Stimulated activated CD8-positive, alpha-beta memory T cell treated with anti-CD3 and anti-CD28 coated beads, Interleukin-15, amount 100 ng/mL, for 24 hours (primary cell): ENCODE results near the gene UNC5CL.

ENCODE experiments used
- DNase-seq: peaks from one replicate; pipeline ENCODE4 v3.0.0-alpha.2; 2020; ENCODE audit warnings: low read depth

UNC5CL gene

GRCh38 chr6:41039060-41039998, at the start of gene UNC5CL:
TSS of gene UNC5CL (minus strand) at chr6:41039221. CDS start at chr6:41035074, 4,147 bp downstream.
- no peak for DNase-seq

GRCh38 chr6:41088451-41088850, 49.4 kb upstream of the UNC5CL start:
- no peak for DNase-seq

- no peak for DNase-seq
Measured at GRCh38 chr6:41085182-41085581, 46.2 kb upstream of the UNC5CL start.

- DNase-seq, result no peak
Measured at GRCh38 chr6:41083072-41083471, 44.1 kb upstream of the UNC5CL start.

- no peak for DNase-seq
Measured at GRCh38 chr6:41080621-41081020, 41.6 kb upstream of the UNC5CL start.

- no peak for DNase-seq
Measured at GRCh38 chr6:41079080-41079479, 40.1 kb upstream of the UNC5CL start.

GRCh38 chr6:41078101-41078500, 39.1 kb upstream of the UNC5CL start:
- DNase-seq, result no peak

- DNase-seq, result no peak
Measured at GRCh38 chr6:41077536-41077935, 38.5 kb upstream of the UNC5CL start.

- DNase-seq, result no peak
Measured at GRCh38 chr6:41075651-41076626, 36.9 kb upstream of the UNC5CL start.

- DNase-seq, result no peak
Measured at GRCh38 chr6:41074692-41075436, 35.8 kb upstream of the UNC5CL start.

GRCh38 chr6:41073968-41074691, 35.1 kb upstream of the UNC5CL start:
- no peak for DNase-seq

GRCh38 chr6:41073203-41073967, 34.4 kb upstream of the UNC5CL start:
- DNase-seq, result peak; percentile 49

- DNase-seq, result peak; percentile 98
Measured at GRCh38 chr6:41072836-41073202, 33.8 kb upstream of the UNC5CL start, which contains the start of gene NFYA. TSS of gene NFYA (plus strand) at chr6:41072974. CDS start at chr6:41079090, 6,116 bp downstream.

- DNase-seq, result peak; percentile 99
Measured at GRCh38 chr6:41071923-41072835, 33.2 kb upstream of the UNC5CL start, which contains the start of gene OARD1. TSS of gene OARD1 (minus strand) at chr6:41072356. CDS start at chr6:41071634, 722 bp downstream.

- DNase-seq, result no peak
Measured at GRCh38 chr6:41071501-41071922, 32.5 kb upstream of the UNC5CL start.

- DNase-seq, result peak; percentile 25
Measured at GRCh38 chr6:41066867-41067304, 27.9 kb upstream of the UNC5CL start.

GRCh38 chr6:41065550-41066026, 26.6 kb upstream of the UNC5CL start:
- DNase-seq, result no peak

- no peak for DNase-seq
Measured at GRCh38 chr6:41064841-41065240, 25.8 kb upstream of the UNC5CL start.

- DNase-seq, result no peak
Measured at GRCh38 chr6:41063884-41064285, 24.9 kb upstream of the UNC5CL start.
